K562 (cell line): ENCODE data around the gene ESR2.

Source experiments
- ADNP ChIP-seq: fragments of 200-800 bp; sonication (Bioruptor generic); IDR thresholded peaks from 2 replicates; pipeline ENCODE4 v1.6.1; 2016; ENCODE audit warnings: missing genetic modification characterization, missing compliant biosample characterization
- CHD2 ChIP-seq: IDR thresholded peaks from 2 replicates; pipeline ENCODE4 v1.6.1; 2011; ENCODE audit warnings: low read depth, low read length
- CREB1 ChIP-seq, 2 experiments: sonication (generic) in 1 of 2; formaldehyde crosslinking in 1 of 2; IDR thresholded peaks; 2 replicates each; pipeline versions ENCODE4 v1.6.1 to v1.8.0; 2012 to 2022; ENCODE audit warnings: inconsistent platforms in 1 of 2, mild to moderate bottlenecking in 1 of 2, missing genetic modification reagents in 1 of 2, moderate library complexity in 1 of 2
- JUN ChIP-seq, 2 experiments: sonication (generic) in 1 of 2; formaldehyde crosslinking in 1 of 2; IDR thresholded peaks; 2 replicates each; pipeline versions ENCODE4 v1.6.1 to v1.8.0; 2012 to 2022; ENCODE audit warnings: borderline replicate concordance in 2 of 2, mild to moderate bottlenecking in 2 of 2, improper control_type of control experiment in 1 of 2, low read depth in 1 of 2, low read length in 1 of 2, missing genetic modification reagents in 1 of 2
- RFX5 ChIP-seq: IDR thresholded peaks from 2 replicates; pipeline ENCODE4 v1.6.1; 2011; ENCODE audit warnings: low read depth, mild to moderate bottlenecking, improper control_type of control experiment, low read length
- STAT6 ChIP-seq: sonication (generic); formaldehyde crosslinking; IDR thresholded peaks from 2 replicates; pipeline ENCODE4 v1.8.1; 2023; ENCODE audit warnings: mild to moderate bottlenecking, missing genetic modification reagents
- ZNF212 ChIP-seq: fragments of 450-650 bp; formaldehyde crosslinking; IDR thresholded peaks from 2 replicates; pipeline ENCODE4 v1.4.0; 2020; ENCODE audit warnings: mild to moderate bottlenecking
- ZNF280A ChIP-seq: fragments of 450-650 bp; IDR thresholded peaks from 2 replicates; pipeline ENCODE4 v1.6.1; 2018; ENCODE audit warnings: mild to moderate bottlenecking, low read depth; ENCODE audit not compliant: partially characterized antibody
- ZNF324 ChIP-seq: fragments of 250-450 bp; sonication (Bioruptor Pico); IDR thresholded peaks from 2 replicates; pipeline ENCODE4 v1.4.0; 2020; ENCODE audit warnings: mild to moderate bottlenecking
- ZNF766 ChIP-seq: fragments of 200-800 bp; sonication (Bioruptor generic); conservative IDR thresholded peaks from 2 replicates; pipeline ENCODE4 v1.6.1; 2016; ENCODE audit warnings: missing genetic modification characterization, missing compliant biosample characterization
- TF ChIP-seq, protein P1 (sequence below), 2 experiments: fragments of 450-650 bp; formaldehyde crosslinking in 1 of 2; IDR thresholded peaks; 2 replicates each; pipeline versions ENCODE4 v1.4.0 to v1.6.1; 2014 to 2020; ENCODE audit warnings: mild to moderate bottlenecking in 2 of 2, borderline replicate concordance in 1 of 2, low read depth in 1 of 2
- TF ChIP-seq, protein P2 (sequence below): sonication (generic); formaldehyde crosslinking; IDR thresholded peaks from 2 replicates; pipeline ENCODE4 v1.8.0; 2022; ENCODE audit warnings: mild to moderate bottlenecking, missing genetic modification reagents, borderline replicate concordance
- TF ChIP-seq, protein P3 (sequence below), 3 experiments: IDR thresholded peaks in 2 of 3; conservative IDR thresholded peaks in 1 of 3; 2 replicates each; pipeline ENCODE4 v1.5.1; 2011 to 2012; ENCODE audit warnings: low read length in 3 of 3, mild to moderate bottlenecking in 3 of 3, control low read depth in 2 of 3, improper control_type of control experiment in 1 of 3, inconsistent platforms in 1 of 3, low read depth in 1 of 3, mixed read lengths in 1 of 3, moderate library complexity in 1 of 3; ENCODE audit not compliant: insufficient read depth in 2 of 3
- TF ChIP-seq, protein P4 (sequence below): fragments of 250-450 bp; sonication (Bioruptor Pico); IDR thresholded peaks from 2 replicates; pipeline ENCODE4 v1.4.0; 2020; ENCODE audit warnings: mild to moderate bottlenecking, moderate library complexity

- TF ChIP-seq, protein P1, sequence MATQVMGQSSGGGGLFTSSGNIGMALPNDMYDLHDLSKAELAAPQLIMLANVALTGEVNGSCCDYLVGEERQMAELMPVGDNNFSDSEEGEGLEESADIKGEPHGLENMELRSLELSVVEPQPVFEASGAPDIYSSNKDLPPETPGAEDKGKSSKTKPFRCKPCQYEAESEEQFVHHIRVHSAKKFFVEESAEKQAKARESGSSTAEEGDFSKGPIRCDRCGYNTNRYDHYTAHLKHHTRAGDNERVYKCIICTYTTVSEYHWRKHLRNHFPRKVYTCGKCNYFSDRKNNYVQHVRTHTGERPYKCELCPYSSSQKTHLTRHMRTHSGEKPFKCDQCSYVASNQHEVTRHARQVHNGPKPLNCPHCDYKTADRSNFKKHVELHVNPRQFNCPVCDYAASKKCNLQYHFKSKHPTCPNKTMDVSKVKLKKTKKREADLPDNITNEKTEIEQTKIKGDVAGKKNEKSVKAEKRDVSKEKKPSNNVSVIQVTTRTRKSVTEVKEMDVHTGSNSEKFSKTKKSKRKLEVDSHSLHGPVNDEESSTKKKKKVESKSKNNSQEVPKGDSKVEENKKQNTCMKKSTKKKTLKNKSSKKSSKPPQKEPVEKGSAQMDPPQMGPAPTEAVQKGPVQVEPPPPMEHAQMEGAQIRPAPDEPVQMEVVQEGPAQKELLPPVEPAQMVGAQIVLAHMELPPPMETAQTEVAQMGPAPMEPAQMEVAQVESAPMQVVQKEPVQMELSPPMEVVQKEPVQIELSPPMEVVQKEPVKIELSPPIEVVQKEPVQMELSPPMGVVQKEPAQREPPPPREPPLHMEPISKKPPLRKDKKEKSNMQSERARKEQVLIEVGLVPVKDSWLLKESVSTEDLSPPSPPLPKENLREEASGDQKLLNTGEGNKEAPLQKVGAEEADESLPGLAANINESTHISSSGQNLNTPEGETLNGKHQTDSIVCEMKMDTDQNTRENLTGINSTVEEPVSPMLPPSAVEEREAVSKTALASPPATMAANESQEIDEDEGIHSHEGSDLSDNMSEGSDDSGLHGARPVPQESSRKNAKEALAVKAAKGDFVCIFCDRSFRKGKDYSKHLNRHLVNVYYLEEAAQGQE (IDR thresholded peaks at IDR 0.05; ENCODE audit: borderline replicate concordance), result no peak
- TF ChIP-seq, protein P1 (CRISPR knock-in tag; IDR thresholded peaks at IDR 0.05; ENCODE audit: low read depth), result no peak
- TF ChIP-seq ADNP (tag) (no peak), ZNF212 (CRISPR knock-in tag) (no peak), ZNF324 (CRISPR knock-in tag) (no peak), ZNF766 (no peak), CREB1 (IDR thresholded peaks at IDR 0.05) (no peak), CREB1 (CRISPR knock-in tag; IDR thresholded peaks at IDR 0.05) (no peak), ZNF280A (no peak), JUN (IDR thresholded peaks at IDR 0.05; ENCODE audit: borderline replicate concordance, low read depth, low read length) (no peak), JUN (CRISPR knock-in tag; IDR thresholded peaks at IDR 0.05; ENCODE audit: borderline replicate concordance) (no peak), STAT6 (CRISPR knock-in tag) (no peak), RFX5 (no peak), CHD2 (no peak)
- TF ChIP-seq, protein P2, sequence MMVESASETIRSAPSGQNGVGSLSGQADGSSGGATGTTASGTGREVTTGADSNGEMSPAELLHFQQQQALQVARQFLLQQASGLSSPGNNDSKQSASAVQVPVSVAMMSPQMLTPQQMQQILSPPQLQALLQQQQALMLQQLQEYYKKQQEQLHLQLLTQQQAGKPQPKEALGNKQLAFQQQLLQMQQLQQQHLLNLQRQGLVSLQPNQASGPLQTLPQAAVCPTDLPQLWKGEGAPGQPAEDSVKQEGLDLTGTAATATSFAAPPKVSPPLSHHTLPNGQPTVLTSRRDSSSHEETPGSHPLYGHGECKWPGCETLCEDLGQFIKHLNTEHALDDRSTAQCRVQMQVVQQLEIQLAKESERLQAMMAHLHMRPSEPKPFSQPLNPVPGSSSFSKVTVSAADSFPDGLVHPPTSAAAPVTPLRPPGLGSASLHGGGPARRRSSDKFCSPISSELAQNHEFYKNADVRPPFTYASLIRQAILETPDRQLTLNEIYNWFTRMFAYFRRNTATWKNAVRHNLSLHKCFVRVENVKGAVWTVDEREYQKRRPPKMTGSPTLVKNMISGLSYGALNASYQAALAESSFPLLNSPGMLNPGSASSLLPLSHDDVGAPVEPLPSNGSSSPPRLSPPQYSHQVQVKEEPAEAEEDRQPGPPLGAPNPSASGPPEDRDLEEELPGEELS (CRISPR knock-in tag), result no peak
- TF ChIP-seq, protein P3, sequence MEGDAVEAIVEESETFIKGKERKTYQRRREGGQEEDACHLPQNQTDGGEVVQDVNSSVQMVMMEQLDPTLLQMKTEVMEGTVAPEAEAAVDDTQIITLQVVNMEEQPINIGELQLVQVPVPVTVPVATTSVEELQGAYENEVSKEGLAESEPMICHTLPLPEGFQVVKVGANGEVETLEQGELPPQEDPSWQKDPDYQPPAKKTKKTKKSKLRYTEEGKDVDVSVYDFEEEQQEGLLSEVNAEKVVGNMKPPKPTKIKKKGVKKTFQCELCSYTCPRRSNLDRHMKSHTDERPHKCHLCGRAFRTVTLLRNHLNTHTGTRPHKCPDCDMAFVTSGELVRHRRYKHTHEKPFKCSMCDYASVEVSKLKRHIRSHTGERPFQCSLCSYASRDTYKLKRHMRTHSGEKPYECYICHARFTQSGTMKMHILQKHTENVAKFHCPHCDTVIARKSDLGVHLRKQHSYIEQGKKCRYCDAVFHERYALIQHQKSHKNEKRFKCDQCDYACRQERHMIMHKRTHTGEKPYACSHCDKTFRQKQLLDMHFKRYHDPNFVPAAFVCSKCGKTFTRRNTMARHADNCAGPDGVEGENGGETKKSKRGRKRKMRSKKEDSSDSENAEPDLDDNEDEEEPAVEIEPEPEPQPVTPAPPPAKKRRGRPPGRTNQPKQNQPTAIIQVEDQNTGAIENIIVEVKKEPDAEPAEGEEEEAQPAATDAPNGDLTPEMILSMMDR (IDR thresholded peaks at IDR 0.05 in 2 of 3, conservative IDR thresholded peaks at IDR 0.05 in 1 of 3; ENCODE audit: insufficient read depth in 2 of 3, low read depth in 1 of 3, low read length in 3 of 3), result no peak
- TF ChIP-seq, protein P4, sequence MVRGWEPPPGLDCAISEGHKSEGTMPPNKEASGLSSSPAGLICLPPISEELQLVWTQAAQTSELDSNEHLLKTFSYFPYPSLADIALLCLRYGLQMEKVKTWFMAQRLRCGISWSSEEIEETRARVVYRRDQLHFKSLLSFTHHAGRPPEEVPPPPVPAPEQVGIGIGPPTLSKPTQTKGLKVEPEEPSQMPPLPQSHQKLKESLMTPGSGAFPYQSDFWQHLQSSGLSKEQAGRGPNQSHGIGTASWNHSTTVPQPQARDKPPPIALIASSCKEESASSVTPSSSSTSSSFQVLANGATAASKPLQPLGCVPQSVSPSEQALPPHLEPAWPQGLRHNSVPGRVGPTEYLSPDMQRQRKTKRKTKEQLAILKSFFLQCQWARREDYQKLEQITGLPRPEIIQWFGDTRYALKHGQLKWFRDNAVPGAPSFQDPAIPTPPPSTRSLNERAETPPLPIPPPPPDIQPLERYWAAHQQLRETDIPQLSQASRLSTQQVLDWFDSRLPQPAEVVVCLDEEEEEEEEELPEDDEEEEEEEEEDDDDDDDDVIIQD (CRISPR knock-in tag), result no peak
These were observed 100.3 kb downstream of the ESR2 start for GRCh38 chr14:64193821-64194220.
